Measurements from ENCODE around the gene TMEM72. TPM values are rescaled to one million over a fixed set of nuclear protein-coding genes. Genes with fewer than 3 reads are reported as not detected.

Gene TMEM72
- total and polyA plus RNA-seq, 2 donors (not counting 3 experiments of a cell fraction or from before 2014, with no cell fraction given) = not detected

GRCh38 chr10:44982114-44982460, 71.0 kb downstream of the TMEM72 start:
- no peaks in the 10 kb centered on the region for H3K9me3 ChIP-seq (replicated peaks; ENCODE audit: control insufficient read depth, insufficient read depth, low read length)
- TF ChIP-seq GATA2 (IDR thresholded peaks at IDR 0.05; ENCODE audit: insufficient read depth, insufficient read length, low read depth, low read length) (no peak), POLR2A (IDR thresholded peaks at IDR 0.05; ENCODE audit: low read depth, low read length) (no peak), EZH2 (IDR thresholded peaks at IDR 0.05; ENCODE audit: borderline replicate concordance, low read depth, low read length, severe bottlenecking) (no peak), JUN (IDR thresholded peaks at IDR 0.05; ENCODE audit: borderline replicate concordance, insufficient read depth, insufficient read length, low read depth) (peak; percentile 54), FOS (IDR thresholded peaks at IDR 0.05; ENCODE audit: borderline replicate concordance, insufficient read depth, low read length) (no peak), MYC (IDR thresholded peaks at IDR 0.05; ENCODE audit: low read depth, low read length) (no peak), POLR2AphosphoS5 (IDR thresholded peaks at IDR 0.05; ENCODE audit: insufficient read depth, low read depth, low read length) (peak; percentile 76)
- TF ChIP-seq, protein P1, sequence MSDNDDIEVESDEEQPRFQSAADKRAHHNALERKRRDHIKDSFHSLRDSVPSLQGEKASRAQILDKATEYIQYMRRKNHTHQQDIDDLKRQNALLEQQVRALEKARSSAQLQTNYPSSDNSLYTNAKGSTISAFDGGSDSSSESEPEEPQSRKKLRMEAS (IDR thresholded peaks at IDR 0.05; ENCODE audit: insufficient read depth, insufficient read length) = peak; percentile 52
- TF ChIP-seq, protein P2, sequence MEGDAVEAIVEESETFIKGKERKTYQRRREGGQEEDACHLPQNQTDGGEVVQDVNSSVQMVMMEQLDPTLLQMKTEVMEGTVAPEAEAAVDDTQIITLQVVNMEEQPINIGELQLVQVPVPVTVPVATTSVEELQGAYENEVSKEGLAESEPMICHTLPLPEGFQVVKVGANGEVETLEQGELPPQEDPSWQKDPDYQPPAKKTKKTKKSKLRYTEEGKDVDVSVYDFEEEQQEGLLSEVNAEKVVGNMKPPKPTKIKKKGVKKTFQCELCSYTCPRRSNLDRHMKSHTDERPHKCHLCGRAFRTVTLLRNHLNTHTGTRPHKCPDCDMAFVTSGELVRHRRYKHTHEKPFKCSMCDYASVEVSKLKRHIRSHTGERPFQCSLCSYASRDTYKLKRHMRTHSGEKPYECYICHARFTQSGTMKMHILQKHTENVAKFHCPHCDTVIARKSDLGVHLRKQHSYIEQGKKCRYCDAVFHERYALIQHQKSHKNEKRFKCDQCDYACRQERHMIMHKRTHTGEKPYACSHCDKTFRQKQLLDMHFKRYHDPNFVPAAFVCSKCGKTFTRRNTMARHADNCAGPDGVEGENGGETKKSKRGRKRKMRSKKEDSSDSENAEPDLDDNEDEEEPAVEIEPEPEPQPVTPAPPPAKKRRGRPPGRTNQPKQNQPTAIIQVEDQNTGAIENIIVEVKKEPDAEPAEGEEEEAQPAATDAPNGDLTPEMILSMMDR (IDR thresholded peaks at IDR 0.05; ENCODE audit: extremely low read depth in 1 of 2, insufficient read depth in 1 of 2, low read depth in 1 of 2, low read length in 2 of 2) = no peak
- POLR2A ChIA-PET = interaction anchor here (1.7 to 2.5 kb wide), 2 partner anchors 14 to 19 kb away, joined by 10 to 18 read pairs; partner anchors contain the start of gene ZNF22
- intact Hi-C loops (cut with micrococcal nuclease) = no loop called here
- H3K4me2 ChIP-seq (ENCODE audit: insufficient read depth, low read length) = no peak overlapping the region
- no peaks in the 10 kb centered on the region for H3K27me3 ChIP-seq (ENCODE audit: control insufficient read depth in 2 of 2, insufficient read depth in 2 of 2, low read length in 2 of 2)
- H3K79me2 ChIP-seq (ENCODE audit: control insufficient read depth, insufficient read depth, low read length) = no peaks in the 10 kb centered on the region
- peaks cover 53% of the 10 kb centered on the region for H3K4me1 ChIP-seq (ENCODE audit: control insufficient read depth, extremely low read depth, insufficient read depth, low read length)
- peak overlapping the region; percentile 94 for H3K27ac ChIP-seq (ENCODE audit: insufficient read depth, low read depth, low read length)
- H2AFZ ChIP-seq (ENCODE audit: low read depth, low read length) = peak overlapping the region; percentile 6
- H3K36me3 ChIP-seq (ENCODE audit: control insufficient read depth in 2 of 2, extremely low read depth in 1 of 2, insufficient read depth in 2 of 2, low read length in 2 of 2) = peaks cover 0 to 7% of the 10 kb centered on the region in 2 experiments
- H3K4me3 ChIP-seq (replicated peaks in 1 of 3; ENCODE audit: insufficient read depth in 1 of 3, low read depth in 1 of 3, low read length in 3 of 3) = no peak overlapping the region
- no TSS peak for BruUV-seq (replicated peaks)
- H3K9me1 ChIP-seq (replicated peaks; ENCODE audit: control insufficient read depth, extremely low read depth, insufficient read depth, low read length) = no peaks in the 10 kb centered on the region
- CTCF ChIA-PET = interaction anchor here (0.8 to 2.5 kb wide), 4 partner anchors 10 to 49 kb away, joined by 4 to 17 read pairs (median 5); no protein-coding TSS in a partner anchor
- peak overlapping the region; percentile 69 for H3K9ac ChIP-seq (replicated peaks; ENCODE audit: extremely low read depth, insufficient read depth, low read length)
- H4K20me1 ChIP-seq (replicated peaks; ENCODE audit: control insufficient read depth, extremely low read depth, insufficient read depth, low read length) = no peaks in the 10 kb centered on the region
- DNase-seq (ENCODE audit: low read depth, low spot score) (peak; percentile 95), FAIRE-seq (no peak)
- dilution Hi-C loops (cut with MboI; ENCODE audit: extremely low pct_ligation_motif_present, low sequenced_read_pairs) = no loop called here
